ENCODE results near the gene EPS8L3. TPM values are rescaled to one million over a fixed set of nuclear protein-coding genes. Genes with fewer than 3 reads are reported as not detected.
A peak's percentile ranks its signal among the peaks of the same experiment; 100 is the strongest.

EPS8L3 gene
- total RNA-seq, 1 donor from 2014 or later, result 0.11 TPM

DNA sequence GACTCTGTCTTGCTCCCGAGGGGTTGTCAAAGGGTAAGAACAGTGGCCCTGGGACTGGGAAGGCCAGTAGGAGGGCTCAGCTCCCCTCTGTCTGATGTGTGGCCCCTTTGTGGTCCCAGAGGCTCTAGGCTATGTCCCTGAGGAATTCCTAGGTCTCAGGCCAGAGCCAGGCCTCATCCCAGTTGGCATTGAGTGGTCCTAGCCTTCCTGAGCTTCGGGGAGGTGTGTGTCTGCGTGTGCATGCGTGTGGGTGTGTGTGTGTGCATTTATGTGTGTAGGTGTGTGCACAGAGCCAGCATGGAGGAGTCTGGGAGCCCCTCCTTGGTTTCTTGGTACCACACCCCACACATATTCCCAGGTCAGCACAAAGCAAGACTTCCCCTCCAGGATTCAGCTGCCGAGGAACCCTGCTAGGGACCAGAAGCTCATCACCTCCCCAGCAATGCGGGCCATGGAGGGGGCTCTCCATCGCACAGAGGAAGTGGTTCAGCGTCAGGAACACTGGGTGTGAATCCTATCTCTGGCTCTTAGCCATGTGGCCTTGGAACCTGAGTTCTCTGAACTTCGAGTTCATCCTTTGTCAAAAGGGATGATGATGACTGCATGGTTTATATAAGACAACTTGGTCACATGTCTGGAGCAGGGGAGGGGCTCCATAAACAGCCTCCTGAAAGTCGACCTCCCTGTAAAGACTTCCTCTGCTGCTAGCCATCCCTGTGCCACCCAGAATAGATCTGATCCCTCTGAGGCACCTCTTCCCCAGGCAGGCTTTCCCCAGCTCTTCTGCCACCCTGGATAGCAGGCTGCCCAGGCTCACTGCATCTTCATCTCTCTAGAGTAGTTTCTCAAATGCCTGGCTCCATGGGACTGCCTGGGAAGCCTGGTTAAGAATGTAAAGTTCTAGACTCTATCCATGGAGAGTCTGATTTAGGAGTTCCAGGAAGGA is 8.3 kb upstream of the EPS8L3 start:
- peak; percentile 10 for DNase-seq
- H3K4me1 ChIP-seq, result peaks cover 30% of the 10 kb centered on the region
- no peaks in the 10 kb centered on the region for H3K9me3 ChIP-seq (replicated peaks)
- no peaks in the 10 kb centered on the region for H3K36me3 ChIP-seq
- intact Hi-C loops (cut with micrococcal nuclease), result loop anchor here (5.0 kb wide), 2 partner anchors 130 to 225 kb away; partner anchors contain the start of gene GNAI3
- TF ChIP-seq, protein P1, sequence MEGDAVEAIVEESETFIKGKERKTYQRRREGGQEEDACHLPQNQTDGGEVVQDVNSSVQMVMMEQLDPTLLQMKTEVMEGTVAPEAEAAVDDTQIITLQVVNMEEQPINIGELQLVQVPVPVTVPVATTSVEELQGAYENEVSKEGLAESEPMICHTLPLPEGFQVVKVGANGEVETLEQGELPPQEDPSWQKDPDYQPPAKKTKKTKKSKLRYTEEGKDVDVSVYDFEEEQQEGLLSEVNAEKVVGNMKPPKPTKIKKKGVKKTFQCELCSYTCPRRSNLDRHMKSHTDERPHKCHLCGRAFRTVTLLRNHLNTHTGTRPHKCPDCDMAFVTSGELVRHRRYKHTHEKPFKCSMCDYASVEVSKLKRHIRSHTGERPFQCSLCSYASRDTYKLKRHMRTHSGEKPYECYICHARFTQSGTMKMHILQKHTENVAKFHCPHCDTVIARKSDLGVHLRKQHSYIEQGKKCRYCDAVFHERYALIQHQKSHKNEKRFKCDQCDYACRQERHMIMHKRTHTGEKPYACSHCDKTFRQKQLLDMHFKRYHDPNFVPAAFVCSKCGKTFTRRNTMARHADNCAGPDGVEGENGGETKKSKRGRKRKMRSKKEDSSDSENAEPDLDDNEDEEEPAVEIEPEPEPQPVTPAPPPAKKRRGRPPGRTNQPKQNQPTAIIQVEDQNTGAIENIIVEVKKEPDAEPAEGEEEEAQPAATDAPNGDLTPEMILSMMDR (IDR thresholded peaks at IDR 0.05; ENCODE audit: borderline replicate concordance), result no peak
- no peak overlapping the region for H3K4me3 ChIP-seq
- no peak overlapping the region for H3K27ac ChIP-seq (replicated peaks)
- no peaks in the 10 kb centered on the region for H3K27me3 ChIP-seq (ENCODE audit: low read depth)

DNA sequence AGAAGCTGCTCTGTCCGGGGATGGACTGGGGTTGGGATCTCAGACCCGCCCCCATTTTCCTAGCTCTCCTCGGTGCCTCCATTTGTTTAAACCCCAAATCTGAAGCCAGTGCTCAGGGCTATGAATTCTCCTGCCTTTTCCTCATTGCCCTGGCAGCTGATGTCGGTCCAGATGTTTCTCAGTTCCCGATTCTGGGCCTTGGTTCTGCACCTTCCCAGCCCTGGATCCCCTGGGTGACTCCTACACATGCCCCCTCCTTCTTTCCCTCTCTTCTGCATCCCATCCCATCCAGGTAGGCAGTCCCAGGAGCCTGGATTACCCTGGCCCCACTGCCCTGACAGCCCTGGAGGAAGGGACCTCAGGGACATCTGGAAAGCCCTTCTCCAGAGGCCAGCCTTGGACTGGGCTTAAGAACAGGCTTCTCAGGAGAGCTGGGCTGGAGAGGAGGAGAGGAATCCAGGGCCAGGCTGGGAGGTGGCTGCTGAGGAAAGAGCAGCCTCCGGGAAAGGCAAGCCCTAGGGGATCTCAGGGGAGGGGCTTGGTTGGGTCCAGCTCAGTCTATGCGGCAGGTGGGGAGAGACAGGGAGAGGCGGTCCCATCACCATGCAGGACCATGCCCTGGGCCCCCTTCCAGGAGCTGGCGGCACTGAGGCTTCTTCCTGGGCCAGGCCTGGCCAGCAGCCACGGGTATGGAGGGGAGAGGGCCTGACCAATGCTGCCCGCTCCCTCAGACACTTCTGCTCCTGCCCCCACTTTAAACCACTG is 6.8 kb upstream of the EPS8L3 start:
- DNase-seq, result peak; percentile 36
- no peaks in the 10 kb centered on the region for H3K36me3 ChIP-seq

GRCh38 chr1:109769330-109770078 is 5.8 kb upstream of the EPS8L3 start:
- Histone ChIP-seq H3K27me3 (ENCODE audit: low read depth) (no peaks in the 10 kb centered on the region), H3K4me1 (peaks cover 36% of the 10 kb centered on the region), H3K9me3 (replicated peaks) (no peaks in the 10 kb centered on the region), H3K36me3 (no peaks in the 10 kb centered on the region), H3K4me3 (no peak overlapping the region), H3K27ac (replicated peaks) (no peak overlapping the region)
- DNase-seq, result peak; percentile 7
- TF ChIP-seq, protein P1 (IDR thresholded peaks at IDR 0.05; ENCODE audit: borderline replicate concordance), result no peak
- intact Hi-C loops (cut with micrococcal nuclease), result loop anchor here (5.0 kb wide), 2 partner anchors 127 to 222 kb away; partner anchors contain the start of gene GNAI3

More for the DNA sequence above, 6.8 kb upstream of the EPS8L3 start:
- Histone ChIP-seq H3K4me3 (no peak overlapping the region), H3K27me3 (ENCODE audit: low read depth) (no peaks in the 10 kb centered on the region), H3K9me3 (replicated peaks) (no peaks in the 10 kb centered on the region), H3K4me1 (peaks cover 36% of the 10 kb centered on the region), H3K27ac (replicated peaks) (no peak overlapping the region)
- intact Hi-C loops (cut with micrococcal nuclease), result loop anchor here (5.0 kb wide), 2 partner anchors 128 to 223 kb away; partner anchors contain the start of gene GNAI3
- TF ChIP-seq, protein P1 (IDR thresholded peaks at IDR 0.05; ENCODE audit: borderline replicate concordance), result no peak

- H3K27me3 ChIP-seq (ENCODE audit: low read depth), result no peaks in the 10 kb centered on the region
- intact Hi-C loops (cut with micrococcal nuclease), result no loop called here
- peaks cover 36% of the 10 kb centered on the region for H3K4me1 ChIP-seq
- H3K36me3 ChIP-seq, result no peaks in the 10 kb centered on the region
- TF ChIP-seq, protein P1 (IDR thresholded peaks at IDR 0.05; ENCODE audit: borderline replicate concordance), result no peak
- H3K4me3 ChIP-seq, result no peak overlapping the region
- no peak overlapping the region for H3K27ac ChIP-seq (replicated peaks)
- DNase-seq, result peak; percentile 7
- H3K9me3 ChIP-seq (replicated peaks), result no peaks in the 10 kb centered on the region
Observed at GRCh38 chr1:109768820-109769219, 5.1 kb upstream of the EPS8L3 start.

DNA sequence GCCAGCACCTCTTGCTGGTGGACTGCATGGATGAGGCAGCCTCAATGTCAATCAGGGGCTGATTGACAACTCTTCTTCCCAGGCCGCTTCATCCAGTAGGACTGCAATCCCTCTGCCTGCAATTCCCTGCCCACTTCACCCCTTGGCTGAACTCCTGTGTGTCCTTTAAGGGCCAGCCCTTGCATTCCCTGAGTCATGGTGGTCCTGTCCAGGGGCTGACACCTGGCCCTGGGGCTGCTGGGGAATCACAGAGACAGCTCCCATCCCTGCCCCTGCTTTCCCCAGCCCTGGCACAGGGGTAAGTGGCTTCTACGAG is 4.6 kb upstream of the EPS8L3 start:
- no peaks in the 10 kb centered on the region for H3K36me3 ChIP-seq
- intact Hi-C loops (cut with micrococcal nuclease), result no loop called here
- H3K27ac ChIP-seq (replicated peaks), result no peak overlapping the region
- H3K4me1 ChIP-seq, result peaks cover 36% of the 10 kb centered on the region
- no peaks in the 10 kb centered on the region for H3K27me3 ChIP-seq (ENCODE audit: low read depth)
- H3K9me3 ChIP-seq (replicated peaks), result no peaks in the 10 kb centered on the region
- peak; percentile 5 for DNase-seq
- TF ChIP-seq, protein P1 (IDR thresholded peaks at IDR 0.05; ENCODE audit: borderline replicate concordance), result no peak
- no peak overlapping the region for H3K4me3 ChIP-seq
